ENCODE data around the gene NLRP6. TPM values are rescaled to one million over a fixed set of nuclear protein-coding genes. Genes with fewer than 3 reads are reported as not detected.

NLRP6 gene
- polyA plus RNA-seq, 2 of the 4 experiments (the other 2 are of a cell fraction), result 0.03 TPM; not detected in 1

DNA sequence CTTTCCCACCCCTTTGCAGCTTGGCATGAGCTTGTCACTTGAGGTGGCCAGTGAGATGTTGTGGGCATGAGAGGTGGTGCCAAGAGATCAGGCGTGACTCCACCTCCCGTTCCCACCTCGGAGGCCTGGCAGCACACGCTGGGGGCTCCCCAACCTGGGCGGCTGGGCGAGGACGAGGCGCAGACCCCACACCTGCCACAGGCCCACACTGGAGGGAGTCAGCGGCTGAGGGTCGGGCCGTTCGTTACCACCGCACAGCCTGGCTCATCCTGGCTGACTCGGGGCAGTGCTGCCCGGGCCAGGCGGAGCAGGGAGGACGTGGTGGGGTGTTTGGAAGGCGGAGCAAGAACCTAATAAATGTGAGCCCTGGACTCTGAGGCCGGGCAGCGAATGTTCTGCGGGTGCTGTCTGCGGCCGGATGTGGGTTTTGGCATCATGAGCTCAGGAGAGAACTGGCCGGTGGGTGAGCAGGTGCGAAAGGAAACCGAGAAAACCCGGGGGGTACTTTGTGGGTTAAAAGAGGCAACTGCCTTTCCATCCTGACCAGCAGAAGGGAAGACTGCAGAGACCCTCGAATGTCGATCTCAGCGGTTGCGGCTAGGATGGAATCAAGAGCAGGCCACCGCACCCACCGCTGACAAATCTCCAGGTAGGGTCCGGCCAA is 52.6 kb downstream of the NLRP6 start (continued):
- TF ChIP-seq CBX2 (IDR thresholded peaks at IDR 0.05; ENCODE audit: borderline replicate concordance, low read depth), result no peak
- TF ChIP-seq EP300 (IDR thresholded peaks at IDR 0.05), result no peak
- no peak for TF ChIP-seq ZFP36 (IDR thresholded peaks at IDR 0.05; ENCODE audit: borderline replicate concordance, partially characterized antibody)
- TF ChIP-seq, protein P1, sequence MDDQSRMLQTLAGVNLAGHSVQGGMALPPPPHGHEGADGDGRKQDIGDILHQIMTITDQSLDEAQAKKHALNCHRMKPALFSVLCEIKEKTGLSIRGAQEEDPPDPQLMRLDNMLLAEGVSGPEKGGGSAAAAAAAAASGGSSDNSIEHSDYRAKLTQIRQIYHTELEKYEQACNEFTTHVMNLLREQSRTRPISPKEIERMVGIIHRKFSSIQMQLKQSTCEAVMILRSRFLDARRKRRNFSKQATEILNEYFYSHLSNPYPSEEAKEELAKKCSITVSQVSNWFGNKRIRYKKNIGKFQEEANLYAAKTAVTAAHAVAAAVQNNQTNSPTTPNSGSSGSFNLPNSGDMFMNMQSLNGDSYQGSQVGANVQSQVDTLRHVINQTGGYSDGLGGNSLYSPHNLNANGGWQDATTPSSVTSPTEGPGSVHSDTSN (IDR thresholded peaks at IDR 0.05), result no peak
- TF ChIP-seq TFCP2L1 (CRISPR knock-in tag; IDR thresholded peaks at IDR 0.05), result no peak
- TF ChIP-seq HOXB5 (CRISPR knock-in tag; IDR thresholded peaks at IDR 0.05), result no peak
- TF ChIP-seq SREBF2 (IDR thresholded peaks at IDR 0.05), result no peak

DNA sequence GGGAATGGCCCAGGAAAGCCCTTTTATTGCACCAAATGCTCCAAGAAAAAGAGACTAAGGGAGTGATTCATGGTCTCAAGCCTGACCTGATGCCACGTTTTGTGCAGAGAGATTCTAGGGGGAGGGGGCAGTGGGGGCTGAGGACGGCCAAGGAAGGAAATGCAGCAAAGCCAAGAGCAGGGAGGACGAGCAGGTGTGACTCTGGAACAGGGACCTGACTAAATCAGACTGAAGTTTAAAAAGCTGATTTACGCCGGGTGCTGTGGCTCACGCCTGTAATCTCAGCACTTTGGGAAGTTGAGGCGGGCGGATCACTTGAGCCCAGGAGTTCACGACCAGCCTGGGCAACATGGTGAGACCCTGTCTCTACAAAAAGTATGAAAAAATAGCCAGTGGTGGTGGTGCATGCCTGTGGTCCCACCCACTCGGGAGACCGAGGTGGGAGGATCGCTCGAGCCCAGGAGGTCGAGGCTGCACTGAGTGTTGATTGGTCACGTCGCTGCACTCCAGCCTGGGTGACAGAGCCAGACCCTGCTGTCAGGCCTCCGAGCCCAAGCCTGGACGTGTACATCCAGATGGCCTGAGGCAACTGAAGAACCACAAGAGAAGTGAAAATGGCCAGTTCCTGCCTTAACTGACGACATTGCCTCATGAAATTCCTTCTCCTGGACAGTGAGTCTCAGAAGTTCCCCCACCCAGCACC is 53.3 kb downstream of the NLRP6 start:
- CTCF ChIA-PET, result interaction anchor here (1.1 to 2.4 kb wide), 4 partner anchors 14 to 117 kb away, joined by 3 to 9 read pairs (median 6); no protein-coding TSS in a partner anchor
- FAIRE-seq, result no peak
- H3K4me1 ChIP-seq, result peaks cover 9% of the 10 kb centered on the region; the same call in 1 of the 3 replicates
- DNase-seq (ENCODE audit: low read depth in 1 of 2, low spot score in 1 of 2), result no peak
- H3K9me3 ChIP-seq, result no peaks in the 10 kb centered on the region
- TF ChIP-seq RAD21 (conservative IDR thresholded peaks at IDR 0.05 in 1 of 2, IDR thresholded peaks at IDR 0.05 in 1 of 2), result no peak
- TF ChIP-seq, protein P2, sequence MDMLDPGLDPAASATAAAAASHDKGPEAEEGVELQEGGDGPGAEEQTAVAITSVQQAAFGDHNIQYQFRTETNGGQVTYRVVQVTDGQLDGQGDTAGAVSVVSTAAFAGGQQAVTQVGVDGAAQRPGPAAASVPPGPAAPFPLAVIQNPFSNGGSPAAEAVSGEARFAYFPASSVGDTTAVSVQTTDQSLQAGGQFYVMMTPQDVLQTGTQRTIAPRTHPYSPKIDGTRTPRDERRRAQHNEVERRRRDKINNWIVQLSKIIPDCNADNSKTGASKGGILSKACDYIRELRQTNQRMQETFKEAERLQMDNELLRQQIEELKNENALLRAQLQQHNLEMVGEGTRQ (IDR thresholded peaks at IDR 0.05), result no peak
- TF ChIP-seq, protein P3, sequence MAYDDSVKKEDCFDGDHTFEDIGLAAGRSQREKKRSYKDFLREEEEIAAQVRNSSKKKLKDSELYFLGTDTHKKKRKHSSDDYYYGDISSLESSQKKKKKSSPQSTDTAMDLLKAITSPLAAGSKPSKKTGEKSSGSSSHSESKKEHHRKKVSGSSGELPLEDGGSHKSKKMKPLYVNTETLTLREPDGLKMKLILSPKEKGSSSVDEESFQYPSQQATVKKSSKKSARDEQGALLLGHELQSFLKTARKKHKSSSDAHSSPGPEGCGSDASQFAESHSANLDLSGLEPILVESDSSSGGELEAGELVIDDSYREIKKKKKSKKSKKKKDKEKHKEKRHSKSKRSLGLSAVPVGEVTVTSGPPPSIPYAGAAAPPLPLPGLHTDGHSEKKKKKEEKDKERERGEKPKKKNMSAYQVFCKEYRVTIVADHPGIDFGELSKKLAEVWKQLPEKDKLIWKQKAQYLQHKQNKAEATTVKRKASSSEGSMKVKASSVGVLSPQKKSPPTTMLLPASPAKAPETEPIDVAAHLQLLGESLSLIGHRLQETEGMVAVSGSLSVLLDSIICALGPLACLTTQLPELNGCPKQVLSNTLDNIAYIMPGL (CRISPR knock-in tag; IDR thresholded peaks at IDR 0.05; ENCODE audit: borderline replicate concordance), result no peak
- TF ChIP-seq, protein P4, sequence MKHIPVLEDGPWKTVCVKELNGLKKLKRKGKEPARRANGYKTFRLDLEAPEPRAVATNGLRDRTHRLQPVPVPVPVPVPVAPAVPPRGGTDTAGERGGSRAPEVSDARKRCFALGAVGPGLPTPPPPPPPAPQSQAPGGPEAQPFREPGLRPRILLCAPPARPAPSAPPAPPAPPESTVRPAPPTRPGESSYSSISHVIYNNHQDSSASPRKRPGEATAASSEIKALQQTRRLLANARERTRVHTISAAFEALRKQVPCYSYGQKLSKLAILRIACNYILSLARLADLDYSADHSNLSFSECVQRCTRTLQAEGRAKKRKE (CRISPR knock-in tag; IDR thresholded peaks at IDR 0.05; ENCODE audit: low read depth), result no peak
- no peak for TF ChIP-seq RFX5 (IDR thresholded peaks at IDR 0.05)
- no peak for TF ChIP-seq ZC3H11A (IDR thresholded peaks at IDR 0.05)
- no peak for TF ChIP-seq RARB (CRISPR knock-in tag; IDR thresholded peaks at IDR 0.05)
- no peak for TF ChIP-seq HEYL (CRISPR knock-in tag; IDR thresholded peaks at IDR 0.05)
- TF ChIP-seq, protein P1 (IDR thresholded peaks at IDR 0.05), result no peak
- TF ChIP-seq CBX2 (IDR thresholded peaks at IDR 0.05; ENCODE audit: borderline replicate concordance, low read depth), result no peak
- TF ChIP-seq FOSL2 (IDR thresholded peaks at IDR 0.05), result no peak
- TF ChIP-seq FOSL2 (CRISPR knock-in tag; IDR thresholded peaks at IDR 0.05), result no peak
- no peak for TF ChIP-seq POLR2A (IDR thresholded peaks at IDR 0.05; ENCODE audit: low read length)
- no peak for TF ChIP-seq NR3C1 (IDR thresholded peaks at IDR 0.05)
- no peak for TF ChIP-seq CHD4 (IDR thresholded peaks at IDR 0.05; ENCODE audit: borderline replicate concordance)
- no peak for TF ChIP-seq CHD2 (IDR thresholded peaks at IDR 0.05; ENCODE audit: low read length, partially characterized antibody)
- TF ChIP-seq, protein P5, sequence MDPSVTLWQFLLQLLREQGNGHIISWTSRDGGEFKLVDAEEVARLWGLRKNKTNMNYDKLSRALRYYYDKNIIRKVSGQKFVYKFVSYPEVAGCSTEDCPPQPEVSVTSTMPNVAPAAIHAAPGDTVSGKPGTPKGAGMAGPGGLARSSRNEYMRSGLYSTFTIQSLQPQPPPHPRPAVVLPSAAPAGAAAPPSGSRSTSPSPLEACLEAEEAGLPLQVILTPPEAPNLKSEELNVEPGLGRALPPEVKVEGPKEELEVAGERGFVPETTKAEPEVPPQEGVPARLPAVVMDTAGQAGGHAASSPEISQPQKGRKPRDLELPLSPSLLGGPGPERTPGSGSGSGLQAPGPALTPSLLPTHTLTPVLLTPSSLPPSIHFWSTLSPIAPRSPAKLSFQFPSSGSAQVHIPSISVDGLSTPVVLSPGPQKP (IDR thresholded peaks at IDR 0.05; ENCODE audit: low read depth, low read length), result no peak
- POLR2A ChIA-PET, result no interaction called here
- H3K27ac ChIP-seq, result no peak overlapping the region
- ATAC-seq, result no peak
- H3K4me2 ChIP-seq, result no peak overlapping the region
- no peak overlapping the region for H3K4me3 ChIP-seq
- WGBS (ENCODE audit: missing lambda C conversion rate), result 74% methylated on average over 19 of the region's 19 CpGs

All from A549 (cell line).